ENCODE data around the gene DGKZ. TPM values are rescaled to one million over a fixed set of nuclear protein-coding genes. Genes with fewer than 3 reads are reported as not detected.
A peak's percentile ranks its signal among the peaks of the same experiment; 100 is the strongest.

DGKZ gene
- total and polyA plus RNA-seq, 5 donors = 75.8 to 108 (median 96.4) TPM

DNA sequence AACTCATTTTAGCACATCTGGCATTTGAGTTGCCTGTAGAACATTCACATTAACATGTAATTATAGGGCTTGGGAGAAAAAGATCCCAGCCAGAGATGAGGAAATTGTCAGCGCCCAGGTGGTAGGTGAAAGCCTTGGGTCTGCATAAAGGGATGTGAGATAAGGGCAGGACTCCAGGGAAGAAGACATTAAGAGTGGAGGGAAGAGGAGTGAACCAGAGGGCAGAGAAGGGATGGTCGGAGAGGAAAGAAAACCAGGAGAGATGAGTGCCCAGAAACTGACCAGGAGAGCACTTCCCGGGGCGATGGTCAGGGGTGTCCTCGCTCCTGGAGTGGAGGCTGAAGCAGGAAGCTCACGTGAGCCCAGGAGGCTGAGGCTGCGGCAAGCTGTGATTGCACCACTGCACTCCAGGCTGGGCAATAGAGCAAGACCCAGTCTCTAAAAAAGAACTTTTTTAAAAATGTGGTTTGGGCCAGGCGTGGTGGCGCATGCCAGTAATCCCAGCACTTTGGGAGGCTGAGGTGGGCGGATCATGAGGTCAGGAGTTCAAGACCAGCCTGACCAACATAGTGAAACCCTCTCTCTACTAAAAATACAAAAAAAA, 20.3 kb upstream of the DGKZ start:
- Histone ChIP-seq H3K4me1 (ENCODE audit: control insufficient read depth, insufficient read depth, low read length) (no peaks in the 10 kb centered on the region), H3K9me3 (ENCODE audit: control insufficient read depth, low read length) (no peaks in the 10 kb centered on the region), H3K4me3 (ENCODE audit: low read length) (no peak overlapping the region), H3K27ac (ENCODE audit: low read length) (no peak overlapping the region), H3K27me3 (ENCODE audit: control insufficient read depth, insufficient read depth) (no peaks in the 10 kb centered on the region)
- ATAC-seq = no peak
- DNase-seq = no peak
- WGBS = 93% methylated on average over 10 of the region's 10 CpGs
- intact Hi-C loops (cut with DNase I) = no loop called here

- no peaks in the 10 kb centered on the region for H3K9me3 ChIP-seq (ENCODE audit: control insufficient read depth, low read length)
- WGBS = 65% methylated on average over 8 of the region's 8 CpGs
- DNase-seq (no peak), ATAC-seq (no peak)
- intact Hi-C loops (cut with DNase I) = no loop called here
- H3K4me3 ChIP-seq (ENCODE audit: low read length) = no peak overlapping the region
- peaks cover 2% of the 10 kb centered on the region for H3K4me1 ChIP-seq (ENCODE audit: control insufficient read depth, insufficient read depth, low read length)
- H3K27ac ChIP-seq (ENCODE audit: low read length) = no peak overlapping the region
- H3K27me3 ChIP-seq (ENCODE audit: control insufficient read depth, insufficient read depth) = no peaks in the 10 kb centered on the region
Observed at GRCh38 chr11:46327829-46328228, 19.4 kb upstream of the DGKZ start.

DNA sequence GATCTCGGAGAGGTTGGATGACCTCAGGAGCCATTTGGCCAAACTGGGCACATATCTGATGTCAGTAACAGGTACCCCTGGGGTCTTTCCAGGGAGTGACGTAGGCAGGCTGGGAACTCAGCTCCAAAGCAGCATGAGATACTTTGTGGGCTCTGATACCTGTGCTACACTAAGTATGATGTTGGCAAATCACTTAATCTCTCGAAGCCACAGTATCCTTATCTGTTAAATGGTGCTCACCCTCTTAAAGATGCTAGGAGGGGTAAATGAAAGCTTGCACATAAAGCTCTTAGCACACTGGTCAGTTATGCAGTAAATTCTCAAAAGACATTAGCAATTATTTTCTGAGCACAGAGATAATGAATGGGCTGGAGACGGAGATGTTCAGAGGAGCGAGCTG, 17.1 kb upstream of the DGKZ start:
- intact Hi-C loops (cut with DNase I) = no loop called here
- Histone ChIP-seq H3K4me1 (ENCODE audit: control insufficient read depth, insufficient read depth, low read length) (peaks cover 2% of the 10 kb centered on the region), H3K27me3 (ENCODE audit: control insufficient read depth, insufficient read depth) (no peaks in the 10 kb centered on the region), H3K27ac (ENCODE audit: low read length) (no peak overlapping the region), H3K9me3 (ENCODE audit: control insufficient read depth, low read length) (no peaks in the 10 kb centered on the region), H3K4me3 (ENCODE audit: low read length) (no peak overlapping the region)
- ATAC-seq (no peak), DNase-seq (no peak)
- 54% methylated on average over 5 of the region's 5 CpGs for WGBS

DNA sequence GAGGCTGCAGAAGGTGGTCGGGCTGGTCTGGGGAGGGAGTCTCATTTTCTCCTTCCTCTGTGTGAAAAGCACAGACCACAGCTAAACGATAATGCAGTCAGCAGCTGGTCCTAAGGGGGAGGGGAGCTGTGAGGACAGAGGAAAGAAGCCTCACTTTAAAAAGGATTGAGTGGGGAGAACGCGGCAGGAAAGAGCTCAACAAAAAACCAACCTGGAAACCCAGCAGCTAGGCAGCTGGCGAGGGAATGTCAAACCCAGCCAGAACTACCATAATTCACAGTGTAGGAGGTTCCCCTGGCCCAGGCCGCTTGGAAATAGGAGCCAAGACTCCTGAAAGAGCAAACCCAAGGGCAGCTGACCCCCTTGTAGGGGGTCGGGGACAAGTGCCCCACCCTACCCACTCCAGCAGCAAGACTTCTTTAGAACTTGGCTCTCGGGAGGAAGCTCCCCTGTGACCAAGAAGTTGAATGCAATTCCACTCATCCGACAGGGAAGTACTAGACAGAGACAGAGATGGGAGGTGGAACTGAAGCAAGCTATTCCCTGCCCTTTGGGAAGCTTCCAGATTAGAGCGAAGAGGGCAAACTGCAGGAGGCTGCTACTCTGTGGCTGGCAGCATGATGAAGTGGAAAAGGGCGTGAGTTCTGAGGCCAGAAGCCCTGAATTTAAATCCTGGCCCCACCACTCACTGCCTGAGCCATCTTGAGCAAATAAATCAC, 16.5 kb upstream of the DGKZ start:
- 18% methylated on average over 11 of the region's 11 CpGs for WGBS
- intact Hi-C loops (cut with DNase I) = no loop called here
- peaks cover 2% of the 10 kb centered on the region for H3K4me1 ChIP-seq (ENCODE audit: control insufficient read depth, insufficient read depth, low read length)
- no peaks in the 10 kb centered on the region for H3K27me3 ChIP-seq (ENCODE audit: control insufficient read depth, insufficient read depth)
- no peak overlapping the region for H3K27ac ChIP-seq (ENCODE audit: low read length)
- DNase-seq (no peak), ATAC-seq (no peak)
- H3K9me3 ChIP-seq (ENCODE audit: control insufficient read depth, low read length) = no peaks in the 10 kb centered on the region
- H3K4me3 ChIP-seq (ENCODE audit: low read length) = no peak overlapping the region

DNA sequence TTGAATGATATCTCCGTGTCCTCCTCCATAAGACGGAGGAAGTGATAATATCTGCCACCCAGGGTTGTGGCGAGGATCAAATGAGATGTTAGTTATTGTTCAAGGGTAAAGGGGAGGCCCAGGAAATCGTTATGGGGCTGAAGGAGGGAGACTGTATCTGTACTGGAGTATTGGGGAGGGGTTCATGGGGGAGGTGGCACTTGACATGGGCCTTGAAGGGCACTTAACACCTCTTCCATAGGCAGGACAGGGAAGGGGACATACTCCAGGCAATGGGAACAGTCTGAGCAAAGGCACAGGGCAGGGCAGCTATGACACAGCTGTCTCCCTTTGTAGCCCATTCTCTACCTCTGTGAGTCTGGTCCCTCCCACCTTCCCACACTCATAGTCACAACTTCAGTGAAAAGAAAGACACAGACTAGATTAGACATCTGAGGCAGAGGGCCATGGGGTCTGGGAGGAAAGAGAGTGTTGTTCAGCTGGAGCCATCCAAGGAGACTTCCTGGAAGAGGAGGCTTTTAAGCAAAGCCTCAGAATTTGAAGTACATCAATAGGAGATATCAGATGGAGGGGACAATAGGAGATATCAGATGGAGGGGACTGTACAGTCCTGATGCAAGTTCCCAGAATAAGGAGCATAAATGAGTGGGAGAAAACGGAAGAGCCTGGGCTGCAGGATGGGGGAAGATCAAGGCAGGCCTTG, 15.8 kb upstream of the DGKZ start:
- H3K27me3 ChIP-seq (ENCODE audit: control insufficient read depth, insufficient read depth) = no peaks in the 10 kb centered on the region
- H3K4me1 ChIP-seq (ENCODE audit: control insufficient read depth, insufficient read depth, low read length) = peaks cover 2% of the 10 kb centered on the region
- no peak overlapping the region for H3K27ac ChIP-seq (ENCODE audit: low read length)
- no peak overlapping the region for H3K4me3 ChIP-seq (ENCODE audit: low read length)
- intact Hi-C loops (cut with DNase I) = no loop called here
- ATAC-seq (no peak), DNase-seq (no peak)
- WGBS = 54% methylated on average over 5 of the region's 5 CpGs
- H3K9me3 ChIP-seq (ENCODE audit: control insufficient read depth, low read length) = no peaks in the 10 kb centered on the region

- DNase-seq (no peak), ATAC-seq (no peak)
- H3K4me3 ChIP-seq (ENCODE audit: low read length) = peak overlapping the region; percentile 43
- WGBS = 30% methylated on average over 8 of the region's 8 CpGs
- peaks cover 2% of the 10 kb centered on the region for H3K4me1 ChIP-seq (ENCODE audit: control insufficient read depth, insufficient read depth, low read length)
- no peaks in the 10 kb centered on the region for H3K27me3 ChIP-seq (ENCODE audit: control insufficient read depth, insufficient read depth)
- intact Hi-C loops (cut with DNase I) = no loop called here
- H3K9me3 ChIP-seq (ENCODE audit: control insufficient read depth, low read length) = no peaks in the 10 kb centered on the region
- no peak overlapping the region for H3K27ac ChIP-seq (ENCODE audit: low read length)
Observed at GRCh38 chr11:46332093-46332567, 15.1 kb upstream of the DGKZ start.

DNA sequence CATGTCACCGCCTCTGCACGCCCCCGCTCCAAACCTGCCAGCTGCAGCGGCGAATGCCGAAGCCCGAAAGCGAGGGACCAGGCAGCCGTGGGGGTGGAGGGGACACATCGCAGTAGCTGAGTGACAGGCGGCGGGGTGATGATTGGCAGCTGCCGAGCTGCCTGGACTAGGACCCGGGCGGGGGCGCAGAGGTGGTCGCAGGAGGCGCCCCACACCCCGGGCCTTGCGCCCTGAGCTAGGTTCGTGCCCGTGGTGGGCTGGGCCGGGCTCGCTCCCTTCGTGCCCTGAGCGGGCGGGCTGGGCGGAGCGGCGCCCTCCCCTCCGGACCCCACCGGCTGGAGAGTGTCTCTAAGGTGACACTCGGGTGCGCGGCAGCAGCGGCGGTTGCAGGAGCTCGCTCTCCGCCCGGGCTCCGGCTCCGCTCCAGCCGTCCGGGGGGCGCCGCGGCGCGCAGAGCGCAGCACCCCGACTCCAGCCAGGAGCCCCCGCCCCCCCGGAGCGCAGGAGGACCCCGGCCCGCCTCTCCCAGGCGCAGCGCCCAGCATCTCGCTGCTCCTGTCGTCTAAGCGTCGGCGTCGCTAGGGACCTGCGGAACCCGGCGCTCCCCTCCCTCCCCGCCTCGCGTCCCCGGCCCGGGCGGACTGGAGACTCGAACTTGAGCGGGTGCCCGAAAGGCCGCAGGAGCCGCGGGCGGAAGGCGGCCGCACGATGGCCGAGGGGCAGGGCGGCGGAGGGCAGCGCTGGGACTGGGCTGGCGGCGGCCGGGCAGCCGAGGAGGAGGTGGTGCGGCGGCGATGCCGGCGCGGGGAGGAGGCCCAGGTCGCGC, 14.5 kb upstream of the DGKZ start:
- H3K9me3 ChIP-seq (ENCODE audit: control insufficient read depth, low read length) = no peaks in the 10 kb centered on the region

GRCh38 chr11:46333394-46333947, 13.8 kb upstream of the DGKZ start:
- 14% methylated on average over 25 of the region's 25 CpGs for WGBS
- Histone ChIP-seq H3K4me3 (ENCODE audit: low read length) (peak overlapping the region; percentile 43), H3K9me3 (ENCODE audit: control insufficient read depth, low read length) (no peaks in the 10 kb centered on the region), H3K4me1 (ENCODE audit: control insufficient read depth, insufficient read depth, low read length) (peaks cover 3% of the 10 kb centered on the region), H3K27me3 (ENCODE audit: control insufficient read depth, insufficient read depth) (no peaks in the 10 kb centered on the region), H3K27ac (ENCODE audit: low read length) (peak overlapping the region; percentile 14)
- DNase-seq (no peak), ATAC-seq (no peak)
- intact Hi-C loops (cut with DNase I) = no loop called here

More for the DNA sequence above, 14.5 kb upstream of the DGKZ start:
- H3K4me1 ChIP-seq (ENCODE audit: control insufficient read depth, insufficient read depth, low read length) = peaks cover 2% of the 10 kb centered on the region
- no peaks in the 10 kb centered on the region for H3K27me3 ChIP-seq (ENCODE audit: control insufficient read depth, insufficient read depth)
- intact Hi-C loops (cut with DNase I) = no loop called here
- WGBS = under 1% methylated on average over 99 of the region's 99 CpGs
- peak overlapping the region; percentile 43 for H3K4me3 ChIP-seq (ENCODE audit: low read length)
- peak in 2 of 3 donors; percentile 65 to 76 for DNase-seq
- no peak overlapping the region for H3K27ac ChIP-seq (ENCODE audit: low read length)
- peak; percentile 40 to 50 for ATAC-seq

DNA sequence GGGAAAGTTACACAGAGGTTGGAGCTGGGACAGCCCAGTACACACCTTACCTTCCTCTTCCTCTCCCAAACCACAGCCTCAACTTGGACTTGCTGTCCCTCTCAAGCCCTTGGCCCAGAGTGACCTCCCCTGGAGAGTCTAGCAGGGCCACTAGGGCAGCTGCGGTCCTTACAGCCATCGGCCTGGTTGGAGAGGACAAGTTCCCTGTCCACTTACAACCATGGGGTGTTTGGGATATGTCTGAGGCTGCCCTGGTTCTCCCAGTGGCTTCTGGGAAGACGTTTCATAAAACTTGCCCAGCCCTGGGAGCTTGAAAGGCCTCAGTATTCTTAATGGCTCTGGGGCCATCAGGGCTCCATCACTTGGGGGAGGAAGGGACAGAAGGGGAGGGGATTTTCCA, 13.1 kb upstream of the DGKZ start:
- H3K9me3 ChIP-seq (ENCODE audit: control insufficient read depth, low read length) = no peaks in the 10 kb centered on the region
- no peak overlapping the region for H3K4me3 ChIP-seq (ENCODE audit: low read length)
- peaks cover 5% of the 10 kb centered on the region for H3K4me1 ChIP-seq (ENCODE audit: control insufficient read depth, insufficient read depth, low read length)
- H3K27me3 ChIP-seq (ENCODE audit: control insufficient read depth, insufficient read depth) = no peaks in the 10 kb centered on the region
- H3K27ac ChIP-seq (ENCODE audit: low read length) = peak overlapping the region; percentile 44
- ATAC-seq (no peak), DNase-seq (no peak)
- whole genome bisulfite sequencing = 87% methylated on average over 3 of the region's 3 CpGs
- intact Hi-C loops (cut with DNase I) = no loop called here

GRCh38 chr11:46335271-46335670, 12.0 kb upstream of the DGKZ start:
- H3K4me3 ChIP-seq (ENCODE audit: low read length) = no peak overlapping the region
- H3K27ac ChIP-seq (ENCODE audit: low read length) = peak overlapping the region; percentile 2
- H3K9me3 ChIP-seq (ENCODE audit: control insufficient read depth, low read length) = no peaks in the 10 kb centered on the region
- intact Hi-C loops (cut with DNase I) = no loop called here
- DNase-seq (no peak), ATAC-seq (no peak)
- peaks cover 10% of the 10 kb centered on the region for H3K4me1 ChIP-seq (ENCODE audit: control insufficient read depth, insufficient read depth, low read length)
- WGBS = 92% methylated on average over 6 of the region's 6 CpGs
- H3K27me3 ChIP-seq (ENCODE audit: control insufficient read depth, insufficient read depth) = no peaks in the 10 kb centered on the region
